Hepatocyte (in vitro differentiated cells): ENCODE measurements around the gene S100A7. TPM values are rescaled to one million over a fixed set of nuclear protein-coding genes. Genes with fewer than 3 reads are reported as not detected.

Experiments
- DNase-seq: peaks from one replicate; pipeline ENCODE4 v3.0.0-alpha.2; 2016; ENCODE audit warnings: low spot score
- H2AFZ ChIP-seq: fragments of 200-600 bp; sonication (generic); 2 replicates; pipeline ENCODE4 v1.6.0; 2016; ENCODE audit warnings: antibody characterized with exemption, mild to moderate bottlenecking
- H3K27ac ChIP-seq: fragments of 200-600 bp; sonication (generic); 2 replicates; pipeline ENCODE4 v1.5.1; 2016; ENCODE audit warnings: mild to moderate bottlenecking
- H3K27me3 ChIP-seq: fragments of 200-600 bp; sonication (generic); 2 replicates; pipeline ENCODE4 v1.6.1; 2016
- H3K36me3 ChIP-seq: fragments of 200-600 bp; sonication (generic); replicated peaks from 2 replicates; pipeline ENCODE4 v1.5.1; 2016; ENCODE audit warnings: low read depth; ENCODE audit not compliant: insufficient read depth
- H3K4me1 ChIP-seq: fragments of 200-600 bp; sonication (generic); 2 replicates; pipeline ENCODE4 v1.5.1; 2016; ENCODE audit warnings: mild to moderate bottlenecking, moderate library complexity; ENCODE audit not compliant: insufficient read depth
- H3K4me2 ChIP-seq: fragments of 200-600 bp; sonication (generic); 2 replicates; pipeline ENCODE4 v1.6.0; 2016
- H3K4me3 ChIP-seq: fragments of 200-600 bp; sonication (generic); 2 replicates; pipeline ENCODE4 v1.5.1; 2016; ENCODE audit warnings: mild to moderate bottlenecking
- H3K79me2 ChIP-seq: fragments of 200-600 bp; sonication (generic); 2 replicates; pipeline ENCODE4 v1.6.0; 2017; ENCODE audit warnings: mild to moderate bottlenecking
- H3K9me2 ChIP-seq: fragments of 200-600 bp; sonication (generic); replicated peaks from 2 replicates; pipeline ENCODE4 v1.6.0; 2017; ENCODE audit warnings: mild to moderate bottlenecking; ENCODE audit not compliant: insufficient read depth
- H3K9me3 ChIP-seq: fragments of 200-600 bp; sonication (generic); 2 replicates; pipeline ENCODE4 v1.5.1; 2016; ENCODE audit warnings: low read depth, mild to moderate bottlenecking
- H4K20me1 ChIP-seq: fragments of 200-600 bp; sonication (generic); 2 replicates; pipeline ENCODE4 v1.6.0; 2016; ENCODE audit warnings: mild to moderate bottlenecking; ENCODE audit not compliant: insufficient read depth, poor library complexity, severe bottlenecking
- EZH2 ChIP-seq: fragments of 200-600 bp; sonication (generic); IDR thresholded peaks from 2 replicates; pipeline ENCODE4 v1.6.1; 2016; ENCODE audit warnings: antibody characterized with exemption, mild to moderate bottlenecking, borderline replicate concordance
- EZH2phosphoT487 ChIP-seq: fragments of 200-600 bp; sonication (generic); IDR thresholded peaks from one replicate; pipeline ENCODE4 v1.6.1; 2018; ENCODE audit warnings: antibody characterized with exemption, mild to moderate bottlenecking, low read depth, moderate library complexity; ENCODE audit not compliant: unreplicated experiment, severe bottlenecking
- WGBS: methylation state at CpG from one replicate; pipeline ENCODE4 v1.1.6; 2016; ENCODE audit warnings: low lambda C conversion rate; ENCODE audit errors: missing lambda C conversion rate; 5-methylcytosine and 5-hydroxymethylcytosine counted together
- polyA plus RNA-seq: library from polyadenylated mRNA; unstranded; fragments of >200 nt; fragmentation: Nextera tagmentation; extraction: Ambion mirVana; gene quantifications from 2 replicates; pipeline ENCODE4 v1.2.1, GENCODE V29; 2016
- total RNA-seq: library from RNA; depleted of rRNA; stranded (reverse); fragments of >200 nt; gene quantifications from 2 replicates; pipeline ENCODE4 v1.2.3, GENCODE V29; 2014
- TF ChIP-seq, protein P1 (sequence below): fragments of 200-600 bp; sonication (generic); IDR thresholded peaks from 2 replicates; pipeline ENCODE4 v1.5.1; 2016; ENCODE audit warnings: antibody characterized with exemption, mild to moderate bottlenecking; ENCODE audit not compliant: poor library complexity

S100A7 gene
- total and polyA plus RNA-seq, 2 experiments from 2014 or later, result 0.60 to 1.0 TPM

DNA sequence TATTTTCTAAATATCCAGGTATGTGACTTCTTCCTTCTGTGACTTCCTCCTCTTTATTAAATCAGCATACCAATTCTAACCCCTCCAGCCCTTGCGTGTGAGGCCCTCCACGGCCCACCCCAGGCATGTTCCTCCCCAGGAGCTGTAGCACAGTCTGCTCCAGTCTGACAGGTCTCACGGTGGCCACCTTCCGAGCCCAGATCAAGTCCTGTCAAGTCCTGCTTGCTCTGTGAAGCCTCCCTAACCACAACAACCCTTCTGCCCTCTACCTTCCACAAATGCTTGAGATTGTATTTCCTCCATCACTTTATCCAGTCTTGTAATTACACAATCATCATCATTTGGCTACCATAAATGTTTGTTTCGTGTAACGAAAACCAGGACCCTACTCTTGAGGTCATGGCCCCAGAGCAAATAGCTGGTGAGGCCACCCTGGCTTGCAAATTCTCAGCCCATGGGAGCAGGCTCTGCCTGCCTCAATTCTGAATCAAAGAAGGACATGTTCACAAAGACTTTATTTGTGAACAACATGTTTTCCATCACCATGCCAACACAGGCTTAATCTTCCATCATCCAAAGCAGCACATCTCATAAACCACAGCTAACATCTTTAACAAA lies 33.0 kb upstream of the S100A7 start:
- Histone ChIP-seq H3K27me3 (no peaks in the 10 kb centered on the region), H3K9me3 (no peaks in the 10 kb centered on the region), H2AFZ (no peak overlapping the region), H3K4me2 (no peak overlapping the region), H3K9me2 (no peaks in the 10 kb centered on the region), H3K27ac (no peak overlapping the region), H3K4me1 (peaks cover 3% of the 10 kb centered on the region), H3K36me3 (no peaks in the 10 kb centered on the region), H4K20me1 (no peaks in the 10 kb centered on the region), H3K4me3 (no peak overlapping the region), H3K79me2 (no peaks in the 10 kb centered on the region)
- DNase-seq, result no peak
- WGBS, result 62% methylated on average over 6 of the region's 6 CpGs
- no peak for TF ChIP-seq EZH2phosphoT487
- TF ChIP-seq, protein P1, sequence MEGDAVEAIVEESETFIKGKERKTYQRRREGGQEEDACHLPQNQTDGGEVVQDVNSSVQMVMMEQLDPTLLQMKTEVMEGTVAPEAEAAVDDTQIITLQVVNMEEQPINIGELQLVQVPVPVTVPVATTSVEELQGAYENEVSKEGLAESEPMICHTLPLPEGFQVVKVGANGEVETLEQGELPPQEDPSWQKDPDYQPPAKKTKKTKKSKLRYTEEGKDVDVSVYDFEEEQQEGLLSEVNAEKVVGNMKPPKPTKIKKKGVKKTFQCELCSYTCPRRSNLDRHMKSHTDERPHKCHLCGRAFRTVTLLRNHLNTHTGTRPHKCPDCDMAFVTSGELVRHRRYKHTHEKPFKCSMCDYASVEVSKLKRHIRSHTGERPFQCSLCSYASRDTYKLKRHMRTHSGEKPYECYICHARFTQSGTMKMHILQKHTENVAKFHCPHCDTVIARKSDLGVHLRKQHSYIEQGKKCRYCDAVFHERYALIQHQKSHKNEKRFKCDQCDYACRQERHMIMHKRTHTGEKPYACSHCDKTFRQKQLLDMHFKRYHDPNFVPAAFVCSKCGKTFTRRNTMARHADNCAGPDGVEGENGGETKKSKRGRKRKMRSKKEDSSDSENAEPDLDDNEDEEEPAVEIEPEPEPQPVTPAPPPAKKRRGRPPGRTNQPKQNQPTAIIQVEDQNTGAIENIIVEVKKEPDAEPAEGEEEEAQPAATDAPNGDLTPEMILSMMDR, result no peak
- TF ChIP-seq EZH2, result no peak

DNA sequence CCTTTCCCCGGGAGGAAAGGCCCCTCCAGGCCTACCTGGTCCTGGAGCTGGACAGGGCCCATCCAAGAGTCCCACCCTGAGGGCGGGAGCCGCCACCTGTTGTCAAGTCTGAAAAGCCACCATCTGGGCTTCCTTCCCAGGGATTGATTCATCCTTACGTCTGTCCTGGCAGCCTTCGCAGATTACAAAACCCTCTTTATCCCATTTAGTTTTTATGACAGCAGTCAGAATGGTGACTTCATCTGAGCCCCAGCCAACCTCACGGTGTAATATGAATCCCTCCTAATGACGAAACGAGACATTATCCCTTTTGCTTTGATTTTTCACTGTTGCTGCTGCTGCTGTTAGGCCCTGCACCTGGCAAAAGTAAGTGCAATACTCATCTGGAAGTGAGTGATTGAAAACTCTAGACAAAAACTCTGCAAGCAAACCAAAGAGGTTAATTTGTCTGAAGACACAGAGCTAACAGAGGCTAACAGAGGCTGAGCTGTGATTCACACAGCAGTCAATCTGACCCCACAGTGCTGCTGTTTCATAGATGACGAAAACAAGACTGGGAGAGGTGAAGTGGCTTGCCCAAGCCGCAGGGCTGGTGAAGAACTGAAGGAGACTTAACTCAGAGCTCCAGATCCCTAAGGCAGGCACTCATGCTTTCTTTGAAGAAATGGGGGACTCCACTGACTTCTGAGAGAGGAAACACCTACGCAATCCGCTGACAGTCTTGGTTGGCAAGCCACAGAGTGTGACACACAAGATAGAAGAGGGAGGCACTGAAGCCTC lies 30.0 kb upstream of the S100A7 start:
- no peak overlapping the region for H2AFZ ChIP-seq
- no peak overlapping the region for H3K4me2 ChIP-seq

GRCh38 chr1:153488731-153489130 lies 28.3 kb upstream of the S100A7 start:
- no peaks in the 10 kb centered on the region for H3K27me3 ChIP-seq
- H3K4me3 ChIP-seq, result no peak overlapping the region
- no peaks in the 10 kb centered on the region for H4K20me1 ChIP-seq
- TF ChIP-seq EZH2phosphoT487, result no peak
- TF ChIP-seq, protein P1, result no peak
- TF ChIP-seq EZH2, result no peak
- H3K9me2 ChIP-seq, result no peaks in the 10 kb centered on the region
- WGBS, result 55% methylated on average over 4 of the region's 4 CpGs
- H3K4me2 ChIP-seq, result no peak overlapping the region
- H3K27ac ChIP-seq, result no peak overlapping the region
- H3K9me3 ChIP-seq, result no peaks in the 10 kb centered on the region
- peaks cover 3% of the 10 kb centered on the region for H3K4me1 ChIP-seq
- no peak overlapping the region for H2AFZ ChIP-seq
- H3K36me3 ChIP-seq, result no peaks in the 10 kb centered on the region
- DNase-seq, result no peak
- H3K79me2 ChIP-seq, result no peaks in the 10 kb centered on the region

More for the DNA sequence above, 30.0 kb upstream of the S100A7 start:
- Histone ChIP-seq H3K4me3 (no peak overlapping the region), H3K79me2 (no peaks in the 10 kb centered on the region), H3K4me1 (peaks cover 3% of the 10 kb centered on the region), H3K9me3 (no peaks in the 10 kb centered on the region), H3K27me3 (no peaks in the 10 kb centered on the region), H3K9me2 (no peaks in the 10 kb centered on the region), H3K27ac (peak overlapping the region; percentile 44), H3K36me3 (no peaks in the 10 kb centered on the region), H4K20me1 (no peaks in the 10 kb centered on the region)
- TF ChIP-seq EZH2phosphoT487, result no peak
- TF ChIP-seq, protein P1, result no peak
- no peak for TF ChIP-seq EZH2
- WGBS, result 57% methylated on average over 12 of the region's 12 CpGs
- DNase-seq, result peak; percentile 55
